ENCODE data around the gene C19orf38.

GRCh38 chr19:10852941-10853340 lies 4.7 kb downstream of the C19orf38 start:
- no peak for TF ChIP-seq CTCF (IDR thresholded peaks at IDR 0.05; ENCODE audit: low read depth, low read length)
- TF ChIP-seq EZH2phosphoT487 (IDR thresholded peaks at IDR 0.05; ENCODE audit: low read depth) = no peak
